Measurements from ENCODE around the gene PAWR. TPM values are rescaled to one million over a fixed set of nuclear protein-coding genes. Genes with fewer than 3 reads are reported as not detected.

PAWR gene
- 30.7 and 40.8 TPM in 2 replicates for total RNA-seq (2014; rRNA removed; shearing (Covaris generic))

GRCh38 chr12:79690638-79691510 is at the start of gene PAWR:
Gene PAWR, minus strand, starts transcription at chr12:79690964. Its CDS starts 720 bp downstream, at chr12:79690244.
- peak within 1 kb of the TSS; percentile 88 for H3K27ac ChIP-seq
- H3K4me1 ChIP-seq (replicated peaks): peaks cover 36% of the 10 kb centered on the region
- DNase-seq (ENCODE audit: low read depth in 1 of 2, low spot score in 2 of 2): peak; percentile 80 to 88
- H3K36me3 ChIP-seq: peaks cover 30% of the 10 kb centered on the region
- H3K4me3 ChIP-seq: peak within 1 kb of the TSS; percentile 89
- no peaks in the 10 kb centered on the region for H3K27me3 ChIP-seq (replicated peaks)
- no peaks in the 10 kb centered on the region for H3K9me3 ChIP-seq (replicated peaks)

- H3K9me3 ChIP-seq (replicated peaks): no peaks in the 10 kb centered on the region
- peaks cover 3% of the 10 kb centered on the region; the same call in 1 of the 2 replicates for H3K4me1 ChIP-seq (replicated peaks)
- H3K27me3 ChIP-seq (replicated peaks): no peaks in the 10 kb centered on the region
- peak in 1 of 2 experiments; percentile 39 for DNase-seq (ENCODE audit: low read depth in 1 of 2, low spot score in 2 of 2)
- H3K36me3 ChIP-seq: no peaks in the 10 kb centered on the region
- no peak overlapping the region for H3K4me3 ChIP-seq
- H3K27ac ChIP-seq: no peak overlapping the region
These were observed 47.3 kb upstream of the PAWR start for GRCh38 chr12:79737875-79738718.

- H3K9me3 ChIP-seq (replicated peaks): no peaks in the 10 kb centered on the region
- no peak overlapping the region for H3K27ac ChIP-seq
- H3K4me3 ChIP-seq: no peak overlapping the region
- H3K4me1 ChIP-seq (replicated peaks): no peaks in the 10 kb centered on the region
- no peaks in the 10 kb centered on the region for H3K27me3 ChIP-seq (replicated peaks)
- DNase-seq (ENCODE audit: low read depth in 1 of 2, low spot score in 2 of 2): no peak
- H3K36me3 ChIP-seq: no peaks in the 10 kb centered on the region
These were observed 41.9 kb upstream of the PAWR start for GRCh38 chr12:79732638-79733037.

GRCh38 chr12:79725987-79726386 is 35.2 kb upstream of the PAWR start:
- no peaks in the 10 kb centered on the region for H3K27me3 ChIP-seq (replicated peaks)
- H3K9me3 ChIP-seq (replicated peaks): no peaks in the 10 kb centered on the region
- no peak overlapping the region for H3K27ac ChIP-seq
- H3K4me3 ChIP-seq: no peak overlapping the region
- H3K36me3 ChIP-seq: no peaks in the 10 kb centered on the region
- H3K4me1 ChIP-seq (replicated peaks): no peaks in the 10 kb centered on the region
- peak in 1 of 2 experiments; percentile 7 for DNase-seq (ENCODE audit: low read depth in 1 of 2, low spot score in 2 of 2)

- Histone ChIP-seq H3K36me3 (no peaks in the 10 kb centered on the region), H3K27me3 (replicated peaks) (no peaks in the 10 kb centered on the region), H3K4me3 (no peak overlapping the region), H3K27ac (no peak overlapping the region), H3K9me3 (replicated peaks) (no peaks in the 10 kb centered on the region), H3K4me1 (replicated peaks) (no peaks in the 10 kb centered on the region)
- DNase-seq (ENCODE audit: low read depth in 1 of 2, low spot score in 2 of 2): no peak
These were observed 26.2 kb upstream of the PAWR start for GRCh38 chr12:79717006-79717405.

GRCh38 chr12:79715308-79715707 is 24.5 kb upstream of the PAWR start:
- no peak for DNase-seq (ENCODE audit: low read depth in 1 of 2, low spot score in 2 of 2)
- H3K9me3 ChIP-seq (replicated peaks): no peaks in the 10 kb centered on the region
- H3K27me3 ChIP-seq (replicated peaks): no peaks in the 10 kb centered on the region
- H3K4me3 ChIP-seq: no peak overlapping the region
- no peak overlapping the region for H3K27ac ChIP-seq
- H3K4me1 ChIP-seq (replicated peaks): no peaks in the 10 kb centered on the region
- no peaks in the 10 kb centered on the region for H3K36me3 ChIP-seq

GRCh38 chr12:79710707-79711483 is 20.1 kb upstream of the PAWR start:
- DNase-seq (ENCODE audit: low read depth in 1 of 2, low spot score in 2 of 2): no peak
- no peak overlapping the region for H3K4me3 ChIP-seq
- no peaks in the 10 kb centered on the region for H3K4me1 ChIP-seq (replicated peaks)
- H3K27me3 ChIP-seq (replicated peaks): no peaks in the 10 kb centered on the region
- no peak overlapping the region for H3K27ac ChIP-seq
- H3K9me3 ChIP-seq (replicated peaks): no peaks in the 10 kb centered on the region
- no peaks in the 10 kb centered on the region for H3K36me3 ChIP-seq

- Histone ChIP-seq H3K27ac (no peak overlapping the region), H3K9me3 (replicated peaks) (no peaks in the 10 kb centered on the region), H3K4me3 (no peak overlapping the region), H3K27me3 (replicated peaks) (no peaks in the 10 kb centered on the region), H3K4me1 (replicated peaks) (no peaks in the 10 kb centered on the region), H3K36me3 (no peaks in the 10 kb centered on the region)
- DNase-seq (ENCODE audit: low read depth in 1 of 2, low spot score in 2 of 2): no peak
These were observed 17.1 kb upstream of the PAWR start for GRCh38 chr12:79707830-79708229.

GRCh38 chr12:79706676-79707075 is 15.9 kb upstream of the PAWR start:
- Histone ChIP-seq H3K36me3 (no peaks in the 10 kb centered on the region), H3K4me3 (no peak overlapping the region), H3K4me1 (replicated peaks) (no peaks in the 10 kb centered on the region), H3K9me3 (replicated peaks) (no peaks in the 10 kb centered on the region), H3K27me3 (replicated peaks) (no peaks in the 10 kb centered on the region), H3K27ac (no peak overlapping the region)
- no peak for DNase-seq (ENCODE audit: low read depth in 1 of 2, low spot score in 2 of 2)

GRCh38 chr12:79706156-79706555 is 15.4 kb upstream of the PAWR start:
- H3K9me3 ChIP-seq (replicated peaks): no peaks in the 10 kb centered on the region
- no peaks in the 10 kb centered on the region for H3K27me3 ChIP-seq (replicated peaks)
- H3K4me3 ChIP-seq: no peak overlapping the region
- H3K27ac ChIP-seq: no peak overlapping the region
- DNase-seq (ENCODE audit: low read depth in 1 of 2, low spot score in 2 of 2): no peak
- no peaks in the 10 kb centered on the region for H3K4me1 ChIP-seq (replicated peaks)
- no peaks in the 10 kb centered on the region for H3K36me3 ChIP-seq

- Histone ChIP-seq H3K27me3 (replicated peaks) (no peaks in the 10 kb centered on the region), H3K4me3 (no peak overlapping the region), H3K36me3 (no peaks in the 10 kb centered on the region), H3K9me3 (replicated peaks) (no peaks in the 10 kb centered on the region), H3K4me1 (replicated peaks) (no peaks in the 10 kb centered on the region), H3K27ac (no peak overlapping the region)
- no peak for DNase-seq (ENCODE audit: low read depth in 1 of 2, low spot score in 2 of 2)
These were observed 8.2 kb upstream of the PAWR start for GRCh38 chr12:79698966-79699365.

GRCh38 chr12:79696416-79696815 is 5.7 kb upstream of the PAWR start:
- no peaks in the 10 kb centered on the region for H3K27me3 ChIP-seq (replicated peaks)
- no peak for DNase-seq (ENCODE audit: low read depth in 1 of 2, low spot score in 2 of 2)
- H3K4me1 ChIP-seq (replicated peaks): peaks cover 18% of the 10 kb centered on the region
- H3K36me3 ChIP-seq: no peaks in the 10 kb centered on the region
- H3K9me3 ChIP-seq (replicated peaks): no peaks in the 10 kb centered on the region
- H3K27ac ChIP-seq: no peak overlapping the region
- no peak overlapping the region for H3K4me3 ChIP-seq

- no peaks in the 10 kb centered on the region for H3K27me3 ChIP-seq (replicated peaks)
- no peak overlapping the region for H3K27ac ChIP-seq
- H3K36me3 ChIP-seq: peaks cover 23% of the 10 kb centered on the region
- no peaks in the 10 kb centered on the region for H3K9me3 ChIP-seq (replicated peaks)
- peak in 1 of 2 experiments; percentile 3 for DNase-seq (ENCODE audit: low read depth in 1 of 2, low spot score in 2 of 2)
- no peak overlapping the region for H3K4me3 ChIP-seq
- peaks cover 18% of the 10 kb centered on the region for H3K4me1 ChIP-seq (replicated peaks)
These were observed 2.3 kb upstream of the PAWR start for GRCh38 chr12:79692860-79693577.
